Measurements from ENCODE around the gene CRYBG1.

DNA sequence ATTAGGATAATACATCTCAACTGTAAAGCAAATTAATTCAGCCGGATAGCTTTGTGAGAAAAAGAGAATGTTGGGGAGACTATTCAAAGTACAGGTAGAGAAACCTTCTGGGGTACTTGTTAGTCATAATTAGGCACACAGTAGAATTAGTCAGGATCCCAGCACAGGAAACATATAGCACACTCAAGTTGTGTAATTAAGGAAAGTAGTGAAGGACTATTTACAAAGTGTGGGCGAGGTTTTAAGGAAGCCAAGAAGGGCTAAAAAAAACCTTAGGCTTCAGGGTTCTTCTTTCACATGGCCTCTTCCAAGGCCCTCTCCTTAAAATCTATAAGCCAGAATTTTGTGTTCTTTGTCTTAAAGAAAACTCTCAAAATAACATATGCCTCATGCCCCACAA lies 142.0 kb downstream of the CRYBG1 start:
- TF ChIP-seq EP300 (IDR thresholded peaks at IDR 0.05) (no peak), EHMT2 (IDR thresholded peaks at IDR 0.05; ENCODE audit: low read depth) (no peak), CTCF (IDR thresholded peaks at IDR 0.05) (no peak), ZNF302 (CRISPR knock-in tag; IDR thresholded peaks at IDR 0.05) (no peak), MAZ (IDR thresholded peaks at IDR 0.05; ENCODE audit: borderline replicate concordance, low read depth, low read length) (no peak), POLR2A (IDR thresholded peaks at IDR 0.05; ENCODE audit: low read length) (no peak), MAX (IDR thresholded peaks at IDR 0.05) (no peak), SREBF2 (IDR thresholded peaks at IDR 0.05) (no peak), JUN (IDR thresholded peaks at IDR 0.05) (no peak)
- TF ChIP-seq, protein P1, sequence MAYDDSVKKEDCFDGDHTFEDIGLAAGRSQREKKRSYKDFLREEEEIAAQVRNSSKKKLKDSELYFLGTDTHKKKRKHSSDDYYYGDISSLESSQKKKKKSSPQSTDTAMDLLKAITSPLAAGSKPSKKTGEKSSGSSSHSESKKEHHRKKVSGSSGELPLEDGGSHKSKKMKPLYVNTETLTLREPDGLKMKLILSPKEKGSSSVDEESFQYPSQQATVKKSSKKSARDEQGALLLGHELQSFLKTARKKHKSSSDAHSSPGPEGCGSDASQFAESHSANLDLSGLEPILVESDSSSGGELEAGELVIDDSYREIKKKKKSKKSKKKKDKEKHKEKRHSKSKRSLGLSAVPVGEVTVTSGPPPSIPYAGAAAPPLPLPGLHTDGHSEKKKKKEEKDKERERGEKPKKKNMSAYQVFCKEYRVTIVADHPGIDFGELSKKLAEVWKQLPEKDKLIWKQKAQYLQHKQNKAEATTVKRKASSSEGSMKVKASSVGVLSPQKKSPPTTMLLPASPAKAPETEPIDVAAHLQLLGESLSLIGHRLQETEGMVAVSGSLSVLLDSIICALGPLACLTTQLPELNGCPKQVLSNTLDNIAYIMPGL (CRISPR knock-in tag; IDR thresholded peaks at IDR 0.05; ENCODE audit: borderline replicate concordance): no peak
- TF ChIP-seq, protein P2, sequence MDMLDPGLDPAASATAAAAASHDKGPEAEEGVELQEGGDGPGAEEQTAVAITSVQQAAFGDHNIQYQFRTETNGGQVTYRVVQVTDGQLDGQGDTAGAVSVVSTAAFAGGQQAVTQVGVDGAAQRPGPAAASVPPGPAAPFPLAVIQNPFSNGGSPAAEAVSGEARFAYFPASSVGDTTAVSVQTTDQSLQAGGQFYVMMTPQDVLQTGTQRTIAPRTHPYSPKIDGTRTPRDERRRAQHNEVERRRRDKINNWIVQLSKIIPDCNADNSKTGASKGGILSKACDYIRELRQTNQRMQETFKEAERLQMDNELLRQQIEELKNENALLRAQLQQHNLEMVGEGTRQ (IDR thresholded peaks at IDR 0.05): no peak

Measured in A549 (cell line).